Measurements from ENCODE around the gene SLC27A1. TPM values are rescaled to one million over a fixed set of nuclear protein-coding genes. Genes with fewer than 3 reads are reported as not detected.
A peak's percentile ranks its signal among the peaks of the same experiment; 100 is the strongest.

Gene SLC27A1
- total RNA-seq, 1 donor from 2014 or later, result 25.1 TPM

DNA sequence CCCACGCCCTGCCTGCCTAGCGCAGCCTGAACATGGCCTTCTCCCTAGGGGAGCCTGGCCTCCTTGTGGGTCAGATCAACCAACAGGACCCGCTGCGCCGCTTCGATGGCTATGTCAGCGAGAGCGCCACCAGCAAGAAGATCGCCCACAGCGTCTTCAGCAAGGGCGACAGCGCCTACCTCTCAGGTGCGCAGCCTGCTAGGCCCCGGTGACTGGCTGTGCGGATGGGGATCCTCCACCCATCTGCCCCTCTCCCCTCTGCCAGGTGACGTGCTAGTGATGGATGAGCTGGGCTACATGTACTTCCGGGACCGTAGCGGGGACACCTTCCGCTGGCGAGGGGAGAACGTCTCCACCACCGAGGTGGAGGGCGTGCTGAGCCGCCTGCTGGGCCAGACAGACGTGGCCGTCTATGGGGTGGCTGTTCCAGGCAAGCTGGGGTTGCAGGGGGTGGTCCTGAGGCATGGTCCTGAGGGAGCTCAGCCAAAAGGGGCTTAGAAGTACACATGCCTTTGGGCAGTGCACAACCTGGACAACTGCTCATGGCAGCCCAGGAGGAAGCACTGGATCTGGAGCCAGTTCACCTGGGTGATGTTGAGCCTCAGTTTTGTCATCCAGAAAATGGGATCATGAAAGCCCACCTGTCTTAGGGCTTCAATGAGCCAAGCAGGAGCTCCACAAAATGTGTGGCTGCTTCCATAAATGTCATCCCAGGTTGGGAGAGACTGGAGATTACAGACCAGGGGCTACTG lies 30.3 kb downstream of the SLC27A1 start:
- Mint-ChIP-seq H3K27me3 (ENCODE audit: low read depth) (no peaks in the 10 kb centered on the region), H3K4me1 (peaks cover 12% of the 10 kb centered on the region), H3K4me3 (no peak overlapping the region), H3K36me3 (peaks cover 11% of the 10 kb centered on the region), H3K9me3 (no peaks in the 10 kb centered on the region), H3K27ac (no peak overlapping the region)
- TF ChIP-seq, protein P1, sequence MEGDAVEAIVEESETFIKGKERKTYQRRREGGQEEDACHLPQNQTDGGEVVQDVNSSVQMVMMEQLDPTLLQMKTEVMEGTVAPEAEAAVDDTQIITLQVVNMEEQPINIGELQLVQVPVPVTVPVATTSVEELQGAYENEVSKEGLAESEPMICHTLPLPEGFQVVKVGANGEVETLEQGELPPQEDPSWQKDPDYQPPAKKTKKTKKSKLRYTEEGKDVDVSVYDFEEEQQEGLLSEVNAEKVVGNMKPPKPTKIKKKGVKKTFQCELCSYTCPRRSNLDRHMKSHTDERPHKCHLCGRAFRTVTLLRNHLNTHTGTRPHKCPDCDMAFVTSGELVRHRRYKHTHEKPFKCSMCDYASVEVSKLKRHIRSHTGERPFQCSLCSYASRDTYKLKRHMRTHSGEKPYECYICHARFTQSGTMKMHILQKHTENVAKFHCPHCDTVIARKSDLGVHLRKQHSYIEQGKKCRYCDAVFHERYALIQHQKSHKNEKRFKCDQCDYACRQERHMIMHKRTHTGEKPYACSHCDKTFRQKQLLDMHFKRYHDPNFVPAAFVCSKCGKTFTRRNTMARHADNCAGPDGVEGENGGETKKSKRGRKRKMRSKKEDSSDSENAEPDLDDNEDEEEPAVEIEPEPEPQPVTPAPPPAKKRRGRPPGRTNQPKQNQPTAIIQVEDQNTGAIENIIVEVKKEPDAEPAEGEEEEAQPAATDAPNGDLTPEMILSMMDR (IDR thresholded peaks at IDR 0.05; ENCODE audit: unreplicated experiment), result no peak
- no peak for DNase-seq (ENCODE audit: low spot score in 2 of 2, unreplicated experiment in 2 of 2)

DNA sequence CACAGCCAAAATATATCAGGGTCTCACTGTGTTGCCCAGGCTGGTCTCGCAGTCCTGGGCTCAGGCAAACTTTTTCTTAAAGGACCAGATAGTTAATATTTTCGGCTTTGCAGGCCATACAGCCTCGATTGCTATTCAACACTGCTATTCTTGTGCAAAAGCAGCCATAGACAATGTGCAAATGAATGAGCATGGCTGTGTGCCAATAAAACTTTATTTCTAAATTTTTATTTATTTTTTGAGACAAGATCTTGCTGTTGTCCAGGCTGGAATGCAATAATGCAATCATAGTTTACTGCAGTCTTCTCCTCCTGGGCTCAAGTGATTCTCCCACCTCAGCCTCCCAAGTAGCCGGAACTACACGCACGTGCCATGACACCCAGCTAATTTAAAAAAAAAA lies 32.9 kb downstream of the SLC27A1 start:
- Mint-ChIP-seq H3K27ac (no peak overlapping the region), H3K36me3 (peaks cover 12% of the 10 kb centered on the region), H3K27me3 (ENCODE audit: low read depth) (no peaks in the 10 kb centered on the region), H3K4me1 (peaks cover 16% of the 10 kb centered on the region), H3K4me3 (no peak overlapping the region), H3K9me3 (no peaks in the 10 kb centered on the region)
- no peak for DNase-seq (ENCODE audit: low spot score in 2 of 2, unreplicated experiment in 2 of 2)
- TF ChIP-seq, protein P1 (IDR thresholded peaks at IDR 0.05; ENCODE audit: unreplicated experiment), result no peak

DNA sequence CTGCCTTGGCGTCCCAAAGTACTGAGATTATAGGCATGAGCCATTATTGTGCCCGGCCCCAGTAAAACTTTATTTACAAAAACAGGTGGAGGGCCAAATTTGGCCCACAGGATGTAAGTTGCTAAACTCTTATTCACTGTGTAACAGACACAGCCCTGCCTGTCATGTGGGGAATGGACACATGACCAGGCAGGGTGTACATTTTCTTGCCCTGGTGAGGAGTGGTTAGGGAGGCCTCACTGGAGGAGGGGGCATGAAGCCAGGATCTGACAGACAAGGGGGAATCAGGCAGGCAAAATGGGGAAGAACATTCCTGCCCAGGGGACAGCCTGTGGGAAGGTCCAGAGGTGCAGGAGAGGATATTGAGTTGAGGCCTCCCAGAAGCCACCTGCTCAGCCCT lies 33.7 kb downstream of the SLC27A1 start:
- Mint-ChIP-seq H3K9me3 (no peaks in the 10 kb centered on the region), H3K4me3 (no peak overlapping the region), H3K4me1 (peaks cover 10% of the 10 kb centered on the region), H3K27me3 (ENCODE audit: low read depth) (no peaks in the 10 kb centered on the region), H3K27ac (no peak overlapping the region), H3K36me3 (peaks cover 12% of the 10 kb centered on the region)
- no peak for DNase-seq (ENCODE audit: low spot score in 2 of 2, unreplicated experiment in 2 of 2)
- TF ChIP-seq, protein P1 (IDR thresholded peaks at IDR 0.05; ENCODE audit: unreplicated experiment), result no peak

DNA sequence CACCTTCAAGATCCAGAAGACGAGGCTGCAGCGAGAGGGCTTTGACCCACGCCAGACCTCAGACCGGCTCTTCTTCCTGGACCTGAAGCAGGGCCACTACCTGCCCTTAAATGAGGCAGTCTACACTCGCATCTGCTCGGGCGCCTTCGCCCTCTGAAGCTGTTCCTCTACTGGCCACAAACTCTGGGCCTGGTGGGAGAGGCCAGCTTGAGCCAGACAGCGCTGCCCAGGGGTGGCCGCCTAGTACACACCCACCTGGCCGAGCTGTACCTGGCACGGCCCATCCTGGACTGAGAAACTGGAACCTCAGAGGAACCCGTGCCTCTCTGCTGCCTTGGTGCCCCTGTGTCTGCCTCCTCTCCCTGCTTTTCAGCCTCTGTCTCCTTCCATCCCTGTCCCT lies 34.1 kb downstream of the SLC27A1 start:
- no peak for DNase-seq (ENCODE audit: low spot score in 2 of 2, unreplicated experiment in 2 of 2)
- Mint-ChIP-seq H3K9me3 (no peaks in the 10 kb centered on the region), H3K4me3 (no peak overlapping the region), H3K4me1 (peaks cover 9% of the 10 kb centered on the region), H3K27ac (peak overlapping the region; percentile 16), H3K36me3 (peaks cover 12% of the 10 kb centered on the region), H3K27me3 (ENCODE audit: low read depth) (no peaks in the 10 kb centered on the region)
- TF ChIP-seq, protein P1 (IDR thresholded peaks at IDR 0.05; ENCODE audit: unreplicated experiment), result no peak

DNA sequence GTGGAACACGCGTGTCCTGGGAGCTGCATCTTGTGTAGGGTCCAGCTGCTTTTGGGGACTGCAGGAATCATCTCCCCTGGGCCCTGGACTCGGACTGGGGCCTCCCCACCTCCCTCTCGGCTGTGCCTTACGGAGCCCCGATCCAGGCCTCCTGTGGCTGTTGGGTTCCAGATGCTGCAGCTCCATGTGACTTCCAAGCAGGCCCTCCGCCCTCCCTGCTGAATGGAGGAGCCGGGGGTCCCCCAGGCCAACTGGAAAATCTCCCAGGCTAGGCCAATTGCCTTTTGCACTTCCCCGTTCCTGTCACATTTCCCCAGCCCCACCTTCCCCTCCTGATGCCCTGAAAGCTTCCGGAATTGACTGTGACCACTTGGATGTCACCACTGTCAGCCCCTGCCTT lies 34.9 kb downstream of the SLC27A1 start:
- Mint-ChIP-seq H3K4me1 (peaks cover 4% of the 10 kb centered on the region), H3K27me3 (ENCODE audit: low read depth) (no peaks in the 10 kb centered on the region), H3K36me3 (peaks cover 12% of the 10 kb centered on the region), H3K9me3 (no peaks in the 10 kb centered on the region), H3K4me3 (no peak overlapping the region), H3K27ac (no peak overlapping the region)
- TF ChIP-seq, protein P1 (IDR thresholded peaks at IDR 0.05; ENCODE audit: unreplicated experiment), result no peak
- DNase-seq (ENCODE audit: low spot score in 2 of 2, unreplicated experiment in 2 of 2), result no peak

All from mesothelial cell of epicardium (in vitro differentiated cells).